GM21423 (cell line): ENCODE data around the gene PNLDC1.
"Not testable (repeated sequence)": the region's sequence is repeated elsewhere in the genome, so short reads cannot be mapped to it uniquely, and the experiment has no call there.

Experiments used
- ATAC-seq: cut with Tn5 transposase; IDR thresholded peaks from one replicate; pipeline ENCODE4 v1.9.1; 2021; ENCODE audit warnings: mild to moderate bottlenecking, moderate library complexity; ENCODE audit not compliant: unreplicated experiment

Gene PNLDC1

DNA sequence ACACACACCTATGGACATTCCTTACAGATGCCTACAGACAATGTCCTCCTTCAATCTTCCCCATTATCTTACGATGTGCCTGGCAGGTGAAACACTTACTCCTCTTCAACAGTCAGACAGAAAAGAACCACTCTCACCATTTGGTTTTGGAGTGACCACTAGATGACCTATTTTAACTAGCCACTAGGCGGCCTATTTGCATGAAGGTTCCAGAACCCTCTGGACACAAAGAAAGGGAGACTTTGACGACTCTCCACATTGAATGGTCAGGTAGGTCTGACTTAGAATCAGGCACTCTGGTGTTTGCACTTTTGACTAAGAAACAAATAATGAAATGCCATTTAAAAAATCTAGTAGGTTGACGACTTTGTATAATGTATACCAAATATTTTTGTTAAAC is 42.0 kb downstream of the PNLDC1 start:
- ATAC-seq: no peak

DNA sequence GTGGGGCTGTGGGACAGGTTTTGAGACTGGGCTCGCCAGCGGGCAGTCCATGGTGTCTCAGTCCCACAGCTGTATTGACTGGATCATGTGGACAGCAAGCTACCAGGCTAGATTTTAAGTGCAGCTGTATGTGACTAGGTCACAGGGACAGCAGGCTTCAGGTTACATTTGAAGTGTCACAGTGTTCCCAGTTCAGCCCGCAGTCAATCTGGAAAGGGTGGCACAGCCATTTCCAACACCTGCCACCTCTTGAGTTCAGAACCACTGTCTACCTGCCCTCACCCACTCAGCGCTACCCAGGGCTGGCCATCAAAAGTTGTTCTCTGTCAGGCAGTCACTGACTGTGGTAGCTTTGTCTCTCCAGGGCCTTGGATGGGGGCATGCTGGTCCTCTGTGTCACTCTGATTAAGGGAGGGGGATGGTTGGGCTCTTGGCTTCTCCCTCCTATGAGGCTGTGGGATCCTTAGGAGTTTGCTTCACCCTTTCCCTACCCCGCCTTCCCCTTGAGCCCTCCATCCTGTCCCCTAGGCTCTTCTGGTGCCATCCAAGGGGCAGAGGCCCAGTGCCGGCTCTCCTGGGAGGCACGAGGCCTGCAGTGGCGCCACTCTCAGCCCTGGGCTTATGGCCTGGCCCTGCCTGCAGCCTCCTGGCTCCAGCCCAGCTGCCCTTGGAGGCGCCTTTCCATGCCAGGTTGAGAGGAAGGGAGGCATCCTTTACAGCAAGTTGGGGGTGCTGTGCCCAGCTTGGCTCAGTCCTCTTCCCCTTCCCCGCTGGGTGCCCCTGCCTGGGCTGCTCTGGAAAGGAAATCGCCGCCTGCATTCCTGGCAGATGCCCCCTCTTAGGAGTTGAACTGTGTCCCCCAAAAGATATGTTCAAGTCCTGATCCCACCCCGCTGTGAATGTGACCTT is 44.9 kb downstream of the PNLDC1 start:
- ATAC-seq: no peak

DNA sequence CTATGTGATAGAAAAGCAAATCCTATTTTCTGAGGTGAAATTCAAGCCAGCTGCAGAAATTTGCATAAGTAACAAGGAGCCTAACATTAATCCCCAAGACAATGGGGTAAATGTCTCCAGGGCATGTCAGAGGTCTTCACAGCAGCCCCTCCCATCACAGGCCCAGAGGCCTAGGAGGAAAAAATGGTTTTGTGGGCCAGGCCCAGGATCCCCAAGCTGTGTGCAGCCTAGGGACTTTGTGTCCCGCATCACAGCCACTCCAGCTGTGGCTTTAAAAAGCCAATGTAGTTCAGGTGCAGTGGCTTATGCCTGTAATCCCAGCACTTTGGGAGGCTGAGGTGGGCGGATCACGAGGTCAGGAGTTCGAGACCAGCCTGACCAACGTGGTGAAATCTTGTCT is 48.5 kb downstream of the PNLDC1 start:
- ATAC-seq: not testable (repeated sequence)

DNA sequence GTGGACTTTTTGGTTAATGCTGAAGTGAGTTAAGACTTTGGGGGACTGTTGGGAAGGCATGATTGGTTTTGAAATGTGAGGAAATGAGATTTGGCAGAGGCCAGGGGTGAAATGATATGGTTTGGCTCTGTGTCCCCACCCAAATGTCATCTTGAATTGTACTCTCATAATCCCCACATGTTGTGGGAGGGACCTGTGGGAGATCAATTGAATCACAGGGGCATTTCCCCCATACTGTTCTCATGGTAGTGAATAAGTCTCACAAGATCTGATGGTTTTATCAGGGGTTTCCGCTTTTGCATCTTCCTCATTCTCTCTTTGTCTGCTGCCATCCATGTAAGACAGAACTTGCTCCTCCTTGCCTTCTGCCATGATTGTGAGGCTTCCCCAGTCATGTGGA is 49.8 kb downstream of the PNLDC1 start:
- ATAC-seq: not testable (repeated sequence)

DNA sequence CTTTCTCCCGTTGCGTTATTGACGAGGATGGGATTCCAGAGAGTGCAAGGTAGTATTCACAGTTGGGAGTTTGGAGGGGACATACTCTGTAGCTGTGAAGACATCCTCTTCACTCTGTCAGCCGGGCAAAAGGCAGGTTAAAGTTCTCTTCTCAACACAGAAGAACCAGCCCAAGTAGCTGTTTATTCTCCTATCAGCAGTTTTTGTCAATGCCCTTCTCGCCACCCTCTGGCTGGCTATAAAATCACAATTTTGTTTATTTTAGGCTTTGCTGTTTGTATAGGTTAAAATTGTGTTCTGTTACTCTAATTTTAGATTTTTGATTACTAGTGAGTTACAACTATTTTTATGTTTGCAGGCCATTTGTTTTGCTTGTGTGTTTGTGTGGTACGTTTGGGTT is 52.8 kb downstream of the PNLDC1 start:
- ATAC-seq: no peak

DNA sequence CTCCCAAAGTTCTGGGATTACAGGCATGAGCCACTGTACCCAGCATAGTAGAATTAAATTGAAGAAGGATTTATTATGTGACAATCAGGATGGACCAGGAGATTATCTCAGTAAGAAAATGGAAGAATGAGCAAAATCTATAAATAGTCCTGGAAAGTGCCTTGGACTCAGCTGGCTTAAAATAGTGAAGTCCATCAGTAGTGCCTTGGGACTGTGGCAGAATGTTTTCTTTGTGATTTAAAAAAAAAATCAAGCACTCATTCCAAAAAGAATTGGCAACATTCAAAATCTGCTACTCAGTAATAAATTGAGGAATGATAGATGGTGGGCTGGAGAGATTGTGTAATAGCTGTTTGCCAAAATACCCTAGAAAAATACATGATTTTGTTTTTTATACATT is 53.7 kb downstream of the PNLDC1 start:
- ATAC-seq: no peak

DNA sequence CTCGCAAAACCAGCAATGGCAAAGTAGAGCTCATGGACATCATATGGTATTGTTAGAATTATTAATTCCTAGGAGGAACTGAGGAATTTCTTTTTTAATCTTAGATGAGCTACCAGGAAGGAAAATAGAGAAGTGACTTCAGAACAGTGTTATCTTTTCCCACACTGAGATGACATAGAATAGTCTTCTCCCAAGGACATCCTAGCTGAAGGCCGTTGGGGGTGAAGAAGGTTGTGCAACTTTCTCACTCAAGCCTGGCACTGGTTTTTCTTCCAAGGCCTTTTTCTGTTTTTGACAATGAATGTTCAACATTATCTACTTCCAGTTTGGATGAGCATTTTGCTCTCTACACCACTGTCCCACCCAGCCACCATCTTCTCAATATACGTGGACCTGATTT is 54.9 kb downstream of the PNLDC1 start:
- no peak for ATAC-seq

DNA sequence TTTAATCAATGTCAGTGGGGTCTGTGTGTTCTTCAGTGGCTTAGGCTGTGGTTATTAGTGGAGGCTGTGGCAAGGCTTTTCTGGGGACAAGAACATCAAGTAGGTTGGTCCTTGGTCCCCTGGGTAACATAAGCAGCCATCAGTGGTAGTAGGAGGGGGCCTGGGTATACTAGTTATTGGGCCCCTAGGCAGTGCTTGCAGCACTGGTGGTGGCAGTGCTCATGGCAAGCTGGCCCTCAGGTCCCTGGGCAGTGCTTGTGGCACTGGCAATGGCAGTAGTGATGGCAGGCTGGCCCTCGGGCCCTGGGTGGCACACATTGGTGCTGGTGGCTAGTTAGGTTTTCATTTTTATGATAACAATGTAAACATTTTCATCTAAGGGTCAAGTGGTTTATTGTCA is 58.2 kb downstream of the PNLDC1 start:
- no peak for ATAC-seq

DNA sequence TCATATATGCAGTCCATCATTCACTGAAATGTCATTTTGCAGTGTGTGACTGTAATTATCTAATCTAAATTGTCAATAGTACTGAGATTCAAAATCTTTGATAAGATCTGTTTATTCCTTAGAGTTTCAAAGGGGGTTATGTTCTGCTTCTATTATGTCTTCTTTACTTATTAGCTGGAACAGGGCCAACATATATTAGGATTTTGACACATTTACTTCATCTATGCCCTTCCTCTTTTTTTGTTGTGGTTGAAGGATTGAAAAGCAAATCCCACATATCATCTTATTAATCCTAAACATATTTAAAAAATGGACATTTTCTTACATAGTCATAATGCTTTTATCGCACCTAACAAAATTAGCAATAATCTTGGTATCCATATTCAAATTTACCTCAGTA is 60.4 kb downstream of the PNLDC1 start:
- ATAC-seq: no peak

DNA sequence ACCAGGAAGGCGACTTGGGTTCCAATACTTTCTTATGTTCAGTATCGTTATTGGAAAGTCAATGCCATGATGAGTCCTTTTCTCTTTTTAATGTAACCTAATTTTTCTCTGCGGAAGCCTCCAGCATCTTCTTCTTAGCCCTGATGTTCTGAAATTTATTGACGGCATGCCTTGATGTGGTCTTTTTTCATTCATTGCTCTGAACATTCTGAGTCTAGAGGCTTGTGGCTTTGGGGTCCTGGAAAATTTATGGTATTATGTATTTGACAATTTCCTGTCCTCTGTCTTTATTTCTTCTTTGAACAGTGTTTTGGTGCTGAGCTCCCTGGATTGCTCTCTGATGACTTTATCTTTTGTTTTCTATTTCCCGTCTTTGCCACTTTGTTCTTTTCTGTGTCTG is 62.0 kb downstream of the PNLDC1 start:
- ATAC-seq: no peak

DNA sequence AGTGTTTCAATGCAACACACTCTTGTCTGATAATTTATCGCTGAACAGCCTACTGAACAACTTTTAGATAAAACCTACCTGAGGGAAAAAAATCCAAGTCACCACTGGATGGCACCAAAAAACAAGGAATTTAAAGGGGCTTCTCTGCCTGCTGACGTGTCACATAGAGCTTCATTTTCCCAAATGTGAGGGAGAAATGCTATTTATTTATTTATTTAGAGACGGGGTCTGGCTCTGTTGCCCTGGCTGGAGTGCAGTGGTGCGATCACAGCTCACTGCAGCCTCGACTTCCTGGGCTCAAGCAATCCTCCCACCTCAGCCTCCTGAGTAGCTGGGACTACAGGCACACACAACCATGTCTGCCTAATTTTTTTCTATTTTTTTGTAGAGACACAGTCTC is 63.3 kb downstream of the PNLDC1 start:
- ATAC-seq: not testable (repeated sequence)

DNA sequence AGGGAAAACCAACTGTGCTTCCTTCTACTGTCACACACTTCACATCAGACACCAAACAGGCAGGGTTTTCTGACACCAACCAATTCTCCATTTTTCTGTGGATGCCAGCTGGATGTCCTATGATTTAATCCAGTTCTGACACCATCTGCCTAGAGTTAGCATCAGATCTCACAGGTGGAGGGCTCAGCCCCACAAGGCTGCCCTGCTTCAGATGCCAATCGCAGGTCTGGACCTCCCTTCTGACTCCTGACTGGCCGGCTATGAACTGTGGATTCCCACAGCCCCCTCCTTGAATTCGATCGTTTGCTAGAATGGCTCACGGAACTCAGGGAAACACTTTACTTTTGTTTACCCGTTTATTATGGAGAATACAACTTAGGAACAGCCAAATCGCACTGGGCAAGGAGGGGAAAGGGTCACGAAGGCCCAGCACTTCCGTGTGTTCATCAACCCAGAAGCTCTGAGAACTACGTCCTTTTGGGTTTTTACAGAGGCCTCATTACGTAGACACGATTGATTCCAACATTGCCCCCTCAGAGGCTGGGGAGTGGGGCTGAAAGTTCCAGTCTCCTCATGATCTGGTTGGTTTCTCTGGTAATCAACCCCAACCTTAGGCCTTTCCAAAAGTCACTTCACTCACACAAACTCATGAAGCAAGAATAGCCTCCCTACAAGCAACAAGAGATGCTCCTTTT is 65.3 kb downstream of the PNLDC1 start:
- ATAC-seq: no peak

DNA sequence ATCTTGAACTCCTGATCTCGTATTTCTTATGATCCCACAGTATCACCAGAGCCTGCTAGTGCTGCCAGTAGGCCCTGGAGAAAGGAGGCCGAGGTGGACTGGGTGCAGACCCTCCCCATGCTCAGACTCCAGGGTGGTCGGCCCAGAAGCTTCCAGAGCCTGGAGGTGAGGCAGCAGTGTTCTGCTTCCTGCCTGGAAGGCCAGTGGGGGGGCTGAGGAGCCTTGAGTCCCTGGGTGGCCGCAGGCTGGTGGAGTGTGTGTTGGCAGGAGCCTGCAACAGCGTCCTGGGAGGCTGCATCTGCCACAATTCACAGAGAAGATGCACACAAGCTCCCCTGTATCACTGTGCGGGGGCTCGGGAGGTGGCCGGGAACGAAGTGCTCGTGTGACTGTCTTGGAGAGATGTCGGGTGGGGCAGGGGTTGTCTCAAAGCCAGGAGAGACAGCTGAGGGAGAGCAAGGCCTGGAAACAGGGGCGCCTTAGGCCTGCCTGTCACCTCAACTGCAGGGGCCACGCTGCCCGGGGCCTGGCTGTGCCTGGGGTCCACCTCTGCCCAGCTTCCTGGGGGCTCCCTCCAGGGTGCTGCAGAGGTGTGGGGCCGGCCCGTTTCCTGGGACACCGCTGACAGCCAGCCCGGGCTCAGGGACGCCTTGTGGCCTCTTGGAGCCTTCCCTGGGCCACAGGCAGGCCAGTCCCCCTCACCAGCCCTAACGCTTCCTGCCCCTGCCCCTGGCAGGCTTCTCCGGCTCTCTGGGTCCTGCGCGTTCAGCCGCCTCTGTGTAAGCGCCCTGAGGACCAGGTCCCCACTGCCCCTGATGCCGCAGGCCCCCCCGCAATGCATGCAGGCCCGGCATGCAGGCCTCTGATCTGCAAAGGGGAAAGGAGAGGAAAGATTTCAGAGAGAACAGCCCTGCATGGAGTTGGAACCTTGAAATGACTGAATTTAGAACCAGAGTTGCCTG is 66.5 kb downstream of the PNLDC1 start:
- no peak for ATAC-seq
